Measurements from ENCODE around the gene PLEKHM1. TPM values are rescaled to one million over a fixed set of nuclear protein-coding genes. Genes with fewer than 3 reads are reported as not detected.
"Not testable (repeated sequence)": the region's sequence is repeated elsewhere in the genome, so short reads cannot be mapped to it uniquely, and the experiment has no call there.

The PLEKHM1 gene
- polyA plus RNA-seq, 2 of the 4 experiments (the other 2 are of a cell fraction): 13.4 to 14.8 TPM

DNA sequence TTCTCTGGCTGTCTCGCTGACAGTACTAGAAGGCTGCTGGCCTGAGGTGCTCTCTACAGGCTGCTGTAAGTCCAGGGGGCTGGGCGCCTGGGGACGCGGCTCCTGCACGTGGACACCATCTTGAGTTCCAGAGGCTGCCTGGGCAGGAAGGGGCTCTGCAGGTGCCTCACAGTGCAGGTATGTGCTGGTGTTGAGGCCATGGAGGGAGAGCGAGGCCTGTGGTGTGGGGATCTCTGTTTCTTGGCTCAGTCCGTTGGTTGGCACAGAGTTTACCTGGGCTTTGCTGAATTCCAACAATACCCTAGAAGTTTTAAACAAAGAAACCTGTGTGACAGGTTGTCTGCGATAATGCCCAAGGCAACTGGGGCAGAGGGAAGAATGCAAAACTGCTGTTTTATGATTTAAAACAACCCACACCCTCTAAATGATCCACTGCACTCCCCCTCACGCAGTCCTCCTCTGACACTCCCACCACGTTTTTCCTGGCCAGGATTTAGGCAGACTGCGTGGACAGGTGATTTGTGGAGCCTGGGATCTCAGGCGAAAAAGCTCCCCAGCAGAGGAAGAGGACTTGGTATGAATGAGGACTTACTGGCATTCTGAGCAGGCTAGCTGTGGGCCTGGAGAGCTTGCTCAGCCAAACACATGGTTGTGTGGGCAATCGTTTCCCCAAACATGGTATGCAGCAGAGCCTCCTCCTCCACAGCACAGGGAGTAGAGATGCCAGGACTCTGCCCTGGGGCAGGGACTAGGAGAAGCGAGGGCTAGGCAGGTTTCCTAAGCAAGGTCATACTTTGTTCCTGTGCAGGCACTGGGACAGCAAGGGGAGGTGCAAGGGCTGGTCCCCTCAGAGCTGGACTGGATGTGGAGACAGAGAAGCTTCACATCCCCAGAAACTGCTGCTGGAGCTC is 22.0 kb downstream of the PLEKHM1 start:
- FAIRE-seq; DNase-seq (ENCODE audit: low read depth in 1 of 2, low spot score in 1 of 2); H3K4me2 ChIP-seq; CTCF ChIA-PET; H3K9me3 ChIP-seq; H3K27ac ChIP-seq; H3K4me1 ChIP-seq; H3K4me3 ChIP-seq; POLR2A ChIA-PET: not testable (repeated sequence)
- WGBS (ENCODE audit: missing lambda C conversion rate): 84% methylated on average over 10 of the region's 14 CpGs
- ATAC-seq: peak in 1 of 2 experiments; percentile 32; a peak in 4 of 6 replicates

DNA sequence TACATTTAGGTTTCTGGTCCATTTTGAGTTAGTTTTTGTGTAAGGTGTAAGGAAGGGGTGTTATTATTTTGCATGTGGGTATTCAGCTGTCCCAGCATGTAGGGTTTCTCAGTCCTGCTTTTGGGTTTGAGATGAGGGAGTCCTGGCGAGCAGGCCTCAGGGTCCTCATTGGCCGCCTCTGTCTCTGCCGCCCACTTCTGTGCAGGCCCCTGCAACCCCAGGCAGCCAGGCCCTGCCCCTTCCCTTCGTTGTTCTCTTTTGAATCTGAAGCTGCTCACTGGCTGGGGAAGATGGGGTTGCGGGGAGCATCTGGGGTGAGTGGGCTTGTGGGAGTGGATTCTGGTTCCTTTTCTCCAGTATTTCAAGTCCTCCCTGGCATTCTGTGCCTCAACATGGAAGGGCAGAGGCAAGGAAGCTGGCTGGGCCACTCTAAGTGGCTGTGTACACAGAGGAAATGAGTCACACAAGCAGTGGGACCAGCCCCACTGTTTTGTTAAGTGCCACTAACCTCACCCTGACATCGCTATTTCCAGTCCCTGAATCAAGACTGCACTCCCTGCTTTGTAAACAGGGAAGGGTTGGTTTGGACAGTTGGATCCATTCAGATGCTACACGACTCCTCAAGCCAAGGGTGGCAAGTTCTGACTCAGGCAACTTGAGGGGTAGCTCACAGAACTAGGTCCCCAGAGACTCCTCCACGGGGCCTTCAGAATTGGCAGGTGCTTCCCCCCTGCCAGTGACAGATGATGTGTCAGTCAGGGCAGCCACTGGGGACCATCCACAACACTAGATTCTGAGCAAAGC is 28.8 kb downstream of the PLEKHM1 start:
- peak; percentile 77 to 84 for ATAC-seq

DNA sequence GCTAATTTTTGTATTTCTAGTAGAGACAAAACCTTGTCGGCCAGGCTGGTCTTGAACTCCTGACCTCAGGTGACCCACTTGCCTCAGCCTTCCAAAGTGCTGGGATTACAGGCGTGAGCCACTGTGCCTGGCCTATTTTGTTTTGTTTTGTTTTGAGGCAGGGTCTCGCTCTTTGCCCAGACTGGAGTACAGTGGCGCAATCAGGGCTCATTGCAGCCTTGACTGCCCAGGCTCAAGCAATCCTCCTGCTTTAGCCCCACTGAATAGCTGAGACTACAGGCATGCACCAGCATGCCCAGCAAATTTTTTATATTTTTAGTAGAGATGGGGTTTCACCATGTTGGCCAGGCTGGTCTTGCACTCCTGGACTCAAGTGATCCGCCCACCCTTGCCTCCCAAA is 30.1 kb downstream of the PLEKHM1 start:
- not testable (repeated sequence) for FAIRE-seq

More for the DNA sequence above, 28.8 kb downstream of the PLEKHM1 start:
- CTCF ChIA-PET, H3K4me3 ChIP-seq, H3K9me3 ChIP-seq, POLR2A ChIA-PET: not testable (repeated sequence)
- FAIRE-seq (peak; percentile 92), DNase-seq (ENCODE audit: low read depth in 1 of 2, low spot score in 1 of 2) (peak; percentile 43 to 79)
- H3K4me1 ChIP-seq: peaks cover 16% of the 10 kb centered on the region
- peak overlapping the region in 1 of 2 experiments; percentile 72; a peak in 3 of 6 replicates for H3K27ac ChIP-seq
- TF ChIP-seq FOSL2 (IDR thresholded peaks at IDR 0.05) (0 out of 2 replicates have a peak, but pooled peaks have one; percentile 20), FOSL2 (CRISPR knock-in tag; IDR thresholded peaks at IDR 0.05) (peak; percentile 65)
- peak overlapping the region; percentile 37 for H3K4me2 ChIP-seq
- WGBS (ENCODE audit: missing lambda C conversion rate): 37% methylated on average over 6 of the region's 8 CpGs

DNA sequence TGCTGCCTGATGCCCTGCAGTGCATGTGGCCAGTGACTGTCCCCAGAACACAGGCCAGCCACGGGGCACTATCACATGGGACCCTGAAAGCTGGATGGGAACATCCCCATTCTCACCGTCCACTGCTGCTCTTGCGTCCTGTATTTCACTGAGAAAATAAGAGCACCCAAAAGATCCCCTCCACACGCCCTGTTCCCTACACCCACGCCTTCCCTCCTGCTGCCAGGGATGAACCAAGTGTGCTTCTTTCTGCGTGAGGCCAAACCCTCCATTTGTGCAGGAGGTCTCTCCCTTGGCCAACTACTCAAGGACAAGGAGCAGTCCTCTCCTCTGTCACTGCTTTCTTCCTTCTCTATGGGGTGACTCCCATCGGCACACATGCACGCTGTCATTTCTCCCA is 36.2 kb downstream of the PLEKHM1 start:
- H3K27ac ChIP-seq; H3K9me3 ChIP-seq; DNase-seq (ENCODE audit: low read depth in 1 of 2, low spot score in 1 of 2); FAIRE-seq; H3K4me2 ChIP-seq; H3K4me3 ChIP-seq; CTCF ChIA-PET; H3K4me1 ChIP-seq; POLR2A ChIA-PET: not testable (repeated sequence)
- peak in 1 of 2 experiments; percentile 21; a peak in 2 of 6 replicates for ATAC-seq
- WGBS (ENCODE audit: missing lambda C conversion rate): 92% methylated on average over 8 of the region's 8 CpGs

More for the DNA sequence above, 30.1 kb downstream of the PLEKHM1 start:
- H3K9me3 ChIP-seq; H3K4me2 ChIP-seq; DNase-seq (ENCODE audit: low read depth in 1 of 2, low spot score in 1 of 2); CTCF ChIA-PET; ATAC-seq; H3K4me3 ChIP-seq; POLR2A ChIA-PET: not testable (repeated sequence)
- WGBS (ENCODE audit: missing lambda C conversion rate): 96% methylated on average over 5 of the region's 5 CpGs
- peak overlapping the region in 1 of 2 experiments; percentile 35; a peak in 1 of 6 replicates for H3K27ac ChIP-seq
- H3K4me1 ChIP-seq: peaks cover 16% of the 10 kb centered on the region

DNA sequence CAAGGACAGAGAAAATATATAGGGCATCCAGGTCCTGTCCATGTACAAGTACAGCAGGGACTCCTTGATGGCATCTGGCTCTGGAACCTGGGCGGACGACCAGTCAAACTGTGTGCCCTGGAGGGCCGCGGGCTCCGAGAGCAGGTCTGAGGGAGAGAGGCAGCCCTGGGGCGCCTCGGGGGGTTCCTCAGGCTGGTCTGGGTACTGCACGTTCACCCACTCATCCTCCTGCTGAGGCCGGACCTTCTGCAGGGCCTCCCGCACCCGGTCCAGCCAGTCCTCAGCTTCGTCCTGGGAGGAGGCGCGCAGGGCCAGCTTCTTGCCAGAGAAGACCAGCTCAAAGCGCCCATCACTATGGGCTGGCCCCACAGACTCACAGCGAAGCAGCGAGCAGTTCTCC is 36.8 kb downstream of the PLEKHM1 start:
- FAIRE-seq; H3K4me2 ChIP-seq; H3K9me3 ChIP-seq; H3K27ac ChIP-seq; H3K4me1 ChIP-seq; CTCF ChIA-PET; H3K4me3 ChIP-seq; POLR2A ChIA-PET; DNase-seq (ENCODE audit: low read depth in 1 of 2, low spot score in 1 of 2): not testable (repeated sequence)
- WGBS (ENCODE audit: missing lambda C conversion rate): 86% methylated on average over 12 of the region's 17 CpGs
- peak; percentile 58 to 85; a peak in 5 of 6 replicates for ATAC-seq

DNA sequence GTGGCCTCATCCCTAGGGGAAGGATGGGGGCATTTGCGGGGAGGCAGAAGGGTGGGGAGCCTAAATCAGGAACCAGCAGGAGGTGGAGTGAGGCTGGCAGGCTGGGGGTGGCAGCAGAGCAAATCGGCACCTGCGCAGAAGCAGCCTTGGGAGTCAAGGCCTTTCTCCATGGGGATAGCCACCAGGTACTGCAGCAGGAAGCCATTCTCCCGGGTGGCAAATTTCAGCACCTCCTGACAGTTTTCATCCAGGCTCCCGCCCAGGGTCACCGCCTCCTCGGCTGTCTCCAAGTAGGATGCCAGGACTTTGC is 37.3 kb downstream of the PLEKHM1 start:
- POLR2A ChIA-PET; H3K27ac ChIP-seq; ATAC-seq; H3K4me2 ChIP-seq; H3K4me1 ChIP-seq; H3K9me3 ChIP-seq; H3K4me3 ChIP-seq; FAIRE-seq; CTCF ChIA-PET; DNase-seq (ENCODE audit: low read depth in 1 of 2, low spot score in 1 of 2): not testable (repeated sequence)
- WGBS (ENCODE audit: missing lambda C conversion rate): 97% methylated on average over 3 of the region's 7 CpGs

DNA sequence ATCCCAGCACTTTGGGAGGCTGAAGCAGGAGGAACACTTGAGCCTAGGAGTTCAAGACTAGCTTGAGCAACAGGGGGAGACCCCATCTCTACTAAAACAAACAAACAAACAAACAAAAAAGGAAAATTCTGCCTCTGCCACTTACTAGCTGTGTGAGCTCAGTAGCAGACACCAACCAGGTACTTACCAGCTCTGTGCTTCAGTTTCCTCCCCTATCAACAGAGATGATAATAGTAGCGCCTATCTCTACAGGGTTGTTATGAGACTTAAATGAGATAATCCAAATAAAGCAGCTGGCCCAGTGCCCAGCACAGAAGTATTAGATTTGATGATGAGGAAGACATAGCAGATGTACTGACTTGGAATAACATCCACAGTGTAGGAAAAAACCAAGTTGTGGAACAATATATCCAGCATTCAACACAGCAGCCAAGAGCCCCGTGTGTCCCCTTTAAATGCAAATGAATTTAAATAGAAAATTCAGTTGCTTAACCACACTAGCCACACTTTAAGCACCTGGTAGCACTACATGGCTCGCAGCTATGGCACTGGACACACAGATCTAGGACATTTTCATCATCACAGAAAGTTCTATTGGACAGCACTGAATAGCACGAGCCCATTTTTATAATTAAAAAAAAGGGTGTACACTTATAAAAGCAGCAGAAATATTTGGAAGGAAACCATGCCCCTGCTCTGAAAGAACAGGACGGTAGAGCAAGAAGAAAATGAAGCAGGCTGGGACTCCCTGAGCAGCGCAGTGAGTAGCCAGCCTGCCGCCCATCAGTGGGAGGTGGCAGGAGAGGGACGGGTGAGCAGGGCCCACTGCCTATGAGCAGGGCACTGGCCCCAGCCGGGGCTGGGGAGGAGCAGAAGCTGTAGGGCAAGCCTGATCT is 37.9 kb downstream of the PLEKHM1 start:
- H3K9me3 ChIP-seq; H3K4me1 ChIP-seq; H3K27ac ChIP-seq; H3K4me2 ChIP-seq; DNase-seq (ENCODE audit: low read depth in 1 of 2, low spot score in 1 of 2); FAIRE-seq; CTCF ChIA-PET; H3K4me3 ChIP-seq; POLR2A ChIA-PET: not testable (repeated sequence)
- WGBS (ENCODE audit: missing lambda C conversion rate): 78% methylated on average over 9 of the region's 9 CpGs
- peak in 1 of 2 experiments; percentile 11; a peak in 1 of 6 replicates for ATAC-seq

DNA sequence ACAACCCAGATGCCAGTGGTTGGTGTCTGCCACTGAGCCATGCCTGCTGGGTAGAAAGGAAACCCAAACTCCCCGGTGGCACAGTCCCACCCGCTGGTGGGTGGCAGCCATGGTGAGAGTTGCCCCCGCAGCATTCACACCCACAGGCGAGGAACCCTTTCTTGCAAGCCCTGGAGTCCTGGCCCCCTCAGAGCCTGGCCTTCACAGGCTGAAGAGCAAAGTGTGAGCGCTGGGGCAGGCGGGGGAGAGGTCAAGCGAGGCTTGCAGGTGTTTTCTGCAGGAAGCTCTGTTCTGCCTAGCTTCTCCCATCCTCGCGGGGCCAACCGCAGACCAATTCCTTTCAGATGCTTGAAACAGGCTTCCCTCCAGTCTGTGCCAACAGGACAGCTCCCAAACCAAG is 38.9 kb downstream of the PLEKHM1 start:
- FAIRE-seq; H3K27ac ChIP-seq; H3K4me3 ChIP-seq; CTCF ChIA-PET; H3K9me3 ChIP-seq; H3K4me2 ChIP-seq; POLR2A ChIA-PET; ATAC-seq; DNase-seq (ENCODE audit: low read depth in 1 of 2, low spot score in 1 of 2): not testable (repeated sequence)
- peaks cover 12% of the 10 kb centered on the region; the same call in 2 of the 3 replicates for H3K4me1 ChIP-seq
- 95% methylated on average over 6 of the region's 10 CpGs for WGBS (ENCODE audit: missing lambda C conversion rate)
